K562 (cell line): ENCODE data around the gene FUT8.

Source experiments
- CREB1 ChIP-seq, 2 experiments: sonication (generic) in 1 of 2; formaldehyde crosslinking in 1 of 2; IDR thresholded peaks; 2 replicates each; pipeline versions ENCODE4 v1.6.1 to v1.8.0; 2012 to 2022; ENCODE audit warnings: inconsistent platforms in 1 of 2, mild to moderate bottlenecking in 1 of 2, missing genetic modification reagents in 1 of 2, moderate library complexity in 1 of 2
- ETV5 ChIP-seq: sonication (generic); formaldehyde crosslinking; IDR thresholded peaks from 2 replicates; pipeline ENCODE4 v1.4.0; 2020; ENCODE audit warnings: low read depth, mild to moderate bottlenecking, missing genetic modification reagents
- HMGXB4 ChIP-seq: sonication (generic); formaldehyde crosslinking; IDR thresholded peaks from 2 replicates; pipeline ENCODE4 v1.8.1; 2023; ENCODE audit warnings: mild to moderate bottlenecking, missing genetic modification reagents
- HNRNPK ChIP-seq: fragments of 200-400 bp; formaldehyde crosslinking; IDR thresholded peaks from one replicate; pipeline ENCODE4 v1.6.1; 2018; ENCODE audit warnings: mild to moderate bottlenecking, low read depth, low read length; ENCODE audit not compliant: poor library complexity, severe bottlenecking
- JUND ChIP-seq, 2 experiments: IDR thresholded peaks; 2 replicates in 1 of 2; 3 replicates in 1 of 2; pipeline ENCODE4 v1.6.1; 2011; ENCODE audit warnings: borderline replicate concordance in 2 of 2, low read depth in 2 of 2, low read length in 2 of 2, improper control_type of control experiment in 1 of 2, missing biosample characterization in 1 of 2, missing genetic modification characterization in 1 of 2, missing genetic modification reagents in 1 of 2
- LEF1 ChIP-seq: fragments of 450-650 bp; IDR thresholded peaks from 2 replicates; pipeline ENCODE4 v1.6.1; 2016; ENCODE audit warnings: mild to moderate bottlenecking
- MYNN ChIP-seq, 2 experiments: sonication (generic); formaldehyde crosslinking in 1 of 2; IDR thresholded peaks; 2 replicates each; pipeline versions ENCODE4 v1.5.0 to v1.6.1; 2016 to 2020; ENCODE audit warnings: antibody characterized with exemption in 1 of 2, missing genetic modification reagents in 1 of 2
- NR3C1 ChIP-seq: sonication (generic); formaldehyde crosslinking; IDR thresholded peaks from 2 replicates; pipeline ENCODE4 v1.8.1; 2022; ENCODE audit warnings: missing genetic modification reagents
- SMC3 ChIP-seq: conservative IDR thresholded peaks from 2 replicates; pipeline ENCODE4 v1.6.1; 2011; ENCODE audit warnings: low read depth, low read length, improper control_type of control experiment; ENCODE audit not compliant: insufficient read depth
- TEAD4 ChIP-seq, 2 experiments: sonication (generic) in 1 of 2; formaldehyde crosslinking in 1 of 2; IDR thresholded peaks; 2 replicates each; pipeline versions ENCODE4 v1.6.1 to v1.8.0; 2012 to 2022; ENCODE audit warnings: borderline replicate concordance in 1 of 2, inconsistent platforms in 1 of 2, low read length in 1 of 2, mild to moderate bottlenecking in 1 of 2, missing genetic modification reagents in 1 of 2
- ZNF274 ChIP-seq: IDR thresholded peaks from 2 replicates; pipeline ENCODE4 v1.6.1; 2011; ENCODE audit warnings: low read depth, mild to moderate bottlenecking, low read length, moderate library complexity, borderline replicate concordance
- ZNF696 ChIP-seq: fragments of 250-450 bp; sonication (Bioruptor Pico); conservative IDR thresholded peaks from 2 replicates; pipeline ENCODE4 v1.4.0; 2020; ENCODE audit warnings: mild to moderate bottlenecking, moderate library complexity

GRCh38 chr14:65470404-65470880 is 57.9 kb downstream of the FUT8 start:
- TF ChIP-seq SMC3 (no peak), CREB1 (IDR thresholded peaks at IDR 0.05) (no peak), CREB1 (CRISPR knock-in tag; IDR thresholded peaks at IDR 0.05) (no peak), LEF1 (no peak), ZNF274 (no peak), JUND (IDR thresholded peaks at IDR 0.05; ENCODE audit: borderline replicate concordance, low read depth, low read length) (no peak), JUND (tag; IDR thresholded peaks at IDR 0.05; ENCODE audit: borderline replicate concordance, low read depth, low read length) (no peak), ZNF696 (CRISPR knock-in tag) (no peak), HMGXB4 (CRISPR knock-in tag) (no peak), TEAD4 (IDR thresholded peaks at IDR 0.05; ENCODE audit: low read length) (no peak), TEAD4 (CRISPR knock-in tag; IDR thresholded peaks at IDR 0.05; ENCODE audit: borderline replicate concordance) (no peak), NR3C1 (CRISPR knock-in tag) (no peak), HNRNPK (no peak), MYNN (IDR thresholded peaks at IDR 0.05) (no peak), MYNN (CRISPR knock-in tag; IDR thresholded peaks at IDR 0.05) (no peak), ETV5 (no peak)
